Subcutaneous adipose tissue (tissue), 4 donors: ENCODE results near the gene DNAJC15. TPM values are rescaled to one million over a fixed set of nuclear protein-coding genes. Genes with fewer than 3 reads are reported as not detected.

Source experiments
- total RNA-seq, 4 donors: library from RNA; depleted of rRNA; stranded (reverse); fragments of >200 nt; gene quantifications; one replicate each; pipeline ENCODE4 v1.1.0, GENCODE V29; 2016
- TF ChIP-seq, protein P1 (sequence below): fragments of 450-650 bp; IDR thresholded peaks from one replicate; pipeline ENCODE4 v1.5.1; 2016; ENCODE audit warnings: low read depth, mild to moderate bottlenecking, control low read depth, antibody characterized with exemption, moderate library complexity

DNAJC15 gene
- total RNA-seq, 4 donors from 2014 or later = 4.3 to 16.0 (median 10.3) TPM

DNA sequence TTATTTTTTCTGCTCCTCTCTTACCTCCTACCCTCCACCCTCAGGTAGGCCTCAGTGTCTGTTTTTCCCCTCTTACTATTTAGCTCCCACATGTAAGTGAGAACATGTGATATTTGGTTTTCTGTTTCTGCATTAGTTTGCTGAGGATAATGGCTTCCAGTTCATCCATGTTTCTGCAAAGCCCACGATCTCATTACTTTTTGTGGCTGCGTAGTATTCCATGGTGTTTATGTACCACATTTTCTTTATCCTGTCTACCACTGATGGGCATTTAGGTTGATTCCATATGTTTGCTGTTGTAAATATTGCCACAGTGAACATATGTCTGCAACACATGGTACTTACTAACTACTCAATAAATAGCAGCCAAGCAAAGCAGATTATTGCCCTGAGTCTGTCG lies 56.8 kb downstream of the DNAJC15 start:
- TF ChIP-seq, protein P1, sequence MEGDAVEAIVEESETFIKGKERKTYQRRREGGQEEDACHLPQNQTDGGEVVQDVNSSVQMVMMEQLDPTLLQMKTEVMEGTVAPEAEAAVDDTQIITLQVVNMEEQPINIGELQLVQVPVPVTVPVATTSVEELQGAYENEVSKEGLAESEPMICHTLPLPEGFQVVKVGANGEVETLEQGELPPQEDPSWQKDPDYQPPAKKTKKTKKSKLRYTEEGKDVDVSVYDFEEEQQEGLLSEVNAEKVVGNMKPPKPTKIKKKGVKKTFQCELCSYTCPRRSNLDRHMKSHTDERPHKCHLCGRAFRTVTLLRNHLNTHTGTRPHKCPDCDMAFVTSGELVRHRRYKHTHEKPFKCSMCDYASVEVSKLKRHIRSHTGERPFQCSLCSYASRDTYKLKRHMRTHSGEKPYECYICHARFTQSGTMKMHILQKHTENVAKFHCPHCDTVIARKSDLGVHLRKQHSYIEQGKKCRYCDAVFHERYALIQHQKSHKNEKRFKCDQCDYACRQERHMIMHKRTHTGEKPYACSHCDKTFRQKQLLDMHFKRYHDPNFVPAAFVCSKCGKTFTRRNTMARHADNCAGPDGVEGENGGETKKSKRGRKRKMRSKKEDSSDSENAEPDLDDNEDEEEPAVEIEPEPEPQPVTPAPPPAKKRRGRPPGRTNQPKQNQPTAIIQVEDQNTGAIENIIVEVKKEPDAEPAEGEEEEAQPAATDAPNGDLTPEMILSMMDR = no peak

DNA sequence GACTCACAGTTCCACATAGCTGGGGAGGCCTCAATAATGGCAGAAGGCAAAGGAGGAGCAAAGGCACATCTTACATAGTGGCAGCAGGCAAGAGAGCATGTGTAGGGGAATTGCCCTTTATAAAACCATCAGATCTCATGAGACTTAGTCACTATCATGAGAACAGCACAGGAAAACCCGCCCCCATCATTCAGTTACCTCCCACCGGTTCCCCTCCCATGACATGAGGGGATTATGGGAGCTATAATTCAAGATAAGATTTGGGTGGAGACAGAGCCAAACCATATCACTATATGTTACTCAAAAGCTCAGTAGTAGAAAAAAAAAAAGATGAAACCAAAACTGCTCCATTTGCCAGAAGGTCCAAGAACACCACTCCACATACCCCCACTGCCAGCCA lies 58.5 kb downstream of the DNAJC15 start:
- TF ChIP-seq, protein P1 = no peak

- TF ChIP-seq, protein P1 = no peak
Measured at GRCh38 chr13:43083750-43084149, 60.4 kb downstream of the DNAJC15 start.

- TF ChIP-seq, protein P1 = no peak
Measured at GRCh38 chr13:43085545-43085944, 62.2 kb downstream of the DNAJC15 start.

- TF ChIP-seq, protein P1 = no peak
Measured at GRCh38 chr13:43086181-43086580, 62.8 kb downstream of the DNAJC15 start.

DNA sequence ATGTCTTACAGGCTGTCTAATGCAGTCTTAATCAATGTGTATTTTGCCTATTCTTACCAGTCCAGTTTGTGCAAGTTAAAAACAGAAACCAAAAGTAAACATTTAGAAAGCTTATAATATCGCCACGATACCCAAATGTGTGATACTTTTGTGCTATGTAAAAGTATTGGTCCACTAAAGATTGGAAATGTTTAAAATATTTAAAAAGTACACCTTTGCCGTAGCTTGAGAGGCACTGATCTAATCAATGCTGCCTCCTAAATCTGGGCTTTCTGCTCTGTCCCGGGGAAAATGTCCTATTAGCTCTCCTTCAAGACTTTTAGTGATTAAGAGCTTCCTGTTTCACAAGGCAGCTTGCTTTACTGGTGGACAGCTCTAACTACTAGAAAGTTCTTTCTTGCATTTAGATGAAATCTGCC lies 64.7 kb downstream of the DNAJC15 start:
- TF ChIP-seq, protein P1 = no peak

GRCh38 chr13:43089912-43090498 lies 66.6 kb downstream of the DNAJC15 start:
- TF ChIP-seq, protein P1 = no peak
